Measurements from ENCODE around the gene POMT2.
"Not testable (repeated sequence)": the region's sequence is repeated elsewhere in the genome, so short reads cannot be mapped to it uniquely, and the experiment has no call there.

POMT2 gene

GRCh38 chr14:77299771-77300170 lies 20.9 kb downstream of the POMT2 start:
- no peak for DNase-seq

GRCh38 chr14:77296906-77297305 lies 23.8 kb downstream of the POMT2 start:
- no peak for DNase-seq

- DNase-seq: no peak
These were observed 24.5 kb downstream of the POMT2 start for GRCh38 chr14:77296155-77296554.

GRCh38 chr14:77290705-77291104 lies 30.0 kb downstream of the POMT2 start:
- DNase-seq: no peak

GRCh38 chr14:77286576-77286975 lies 34.1 kb downstream of the POMT2 start:
- no peak for DNase-seq

- no peak for DNase-seq
These were observed 36.2 kb downstream of the POMT2 start for GRCh38 chr14:77284466-77284865.

- no peak for DNase-seq
These were observed 36.6 kb downstream of the POMT2 start for GRCh38 chr14:77284066-77284465.

- DNase-seq: no peak
These were observed 38.8 kb downstream of the POMT2 start for GRCh38 chr14:77281852-77282410.

GRCh38 chr14:77280921-77281320 lies 39.8 kb downstream of the POMT2 start:
- DNase-seq: not testable (repeated sequence)

- no peak for DNase-seq
These were observed 41.0 kb downstream of the POMT2 start for GRCh38 chr14:77279719-77280118.

GRCh38 chr14:77278461-77279230 lies 42.0 kb downstream of the POMT2 start:
- no peak for DNase-seq

GRCh38 chr14:77276959-77277358 lies 43.7 kb downstream of the POMT2 start:
- DNase-seq: no peak

- DNase-seq: no peak
These were observed 44.3 kb downstream of the POMT2 start for GRCh38 chr14:77276295-77276935.

GRCh38 chr14:77275601-77276017 lies 45.1 kb downstream of the POMT2 start:
- no peak for DNase-seq

GRCh38 chr14:77275041-77275580 lies 45.6 kb downstream of the POMT2 start:
- DNase-seq: no peak

GRCh38 chr14:77273796-77274195 lies 46.9 kb downstream of the POMT2 start:
- DNase-seq: no peak

GRCh38 chr14:77272261-77272660 lies 48.4 kb downstream of the POMT2 start:
- DNase-seq: no peak

GRCh38 chr14:77271113-77271710 lies 49.5 kb downstream of the POMT2 start, which contains the start of gene NGB:
NGB (minus strand) TSS chr14:77271206; CDS start chr14:77270937, 269 bp downstream.
- no peak for DNase-seq

- no peak for DNase-seq
These were observed 50.1 kb downstream of the POMT2 start for GRCh38 chr14:77270361-77271112.

GRCh38 chr14:77268989-77269600 lies 51.6 kb downstream of the POMT2 start:
- DNase-seq: no peak

- no peak for DNase-seq
These were observed 52.6 kb downstream of the POMT2 start for GRCh38 chr14:77267937-77268699.
